GM21529 (cell line): ENCODE measurements around the gene ALDOB.

Experiments used
- ATAC-seq: cut with Tn5 transposase; IDR thresholded peaks from one replicate; pipeline ENCODE4 v1.9.1; 2021; ENCODE audit not compliant: unreplicated experiment

Gene ALDOB

GRCh38 chr9:101457003-101457402 lies 21.4 kb upstream of the ALDOB start:
- ATAC-seq: no peak

- no peak for ATAC-seq
Measured at GRCh38 chr9:101455656-101456240, 20.2 kb upstream of the ALDOB start.

GRCh38 chr9:101453776-101454570 lies 18.4 kb upstream of the ALDOB start:
- no peak for ATAC-seq

GRCh38 chr9:101451498-101451897 lies 15.9 kb upstream of the ALDOB start:
- ATAC-seq: no peak

- no peak for ATAC-seq
Measured at GRCh38 chr9:101450931-101451330, 15.4 kb upstream of the ALDOB start.

GRCh38 chr9:101449071-101449721 lies 13.6 kb upstream of the ALDOB start:
- peak; percentile 98 for ATAC-seq

- ATAC-seq: no peak
Measured at GRCh38 chr9:101448680-101449070, 13.1 kb upstream of the ALDOB start.

GRCh38 chr9:101446732-101447131 lies 11.2 kb upstream of the ALDOB start:
- ATAC-seq: no peak

GRCh38 chr9:101445353-101446029 lies 9.9 kb upstream of the ALDOB start:
- no peak for ATAC-seq

- no peak for ATAC-seq
Measured at GRCh38 chr9:101443364-101443771, 7.8 kb upstream of the ALDOB start.

GRCh38 chr9:101442736-101443135 lies 7.2 kb upstream of the ALDOB start:
- ATAC-seq: no peak

GRCh38 chr9:101442318-101442717 lies 6.7 kb upstream of the ALDOB start:
- ATAC-seq: no peak

- no peak for ATAC-seq
Measured at GRCh38 chr9:101440714-101441230, 5.2 kb upstream of the ALDOB start.

- ATAC-seq: no peak
Measured at GRCh38 chr9:101438523-101438922, 2.9 kb upstream of the ALDOB start.

- no peak for ATAC-seq
Measured at GRCh38 chr9:101437806-101438232, 2.2 kb upstream of the ALDOB start.

- no peak for ATAC-seq
Measured at GRCh38 chr9:101434998-101435397, 576 bp downstream of the ALDOB start.

- no peak for ATAC-seq
Measured at GRCh38 chr9:101433229-101433628, 2.3 kb downstream of the ALDOB start.

- no peak for ATAC-seq
Measured at GRCh38 chr9:101432740-101433139, 2.8 kb downstream of the ALDOB start.

- ATAC-seq: no peak
Measured at GRCh38 chr9:101432171-101432570, 3.4 kb downstream of the ALDOB start.

- no peak for ATAC-seq
Measured at GRCh38 chr9:101429736-101430135, 5.8 kb downstream of the ALDOB start.

- ATAC-seq: no peak
Measured at GRCh38 chr9:101428909-101429308, 6.7 kb downstream of the ALDOB start.
